Neural cell (in vitro differentiated cells): ENCODE data around the gene TIAM1.

Source experiments
- EP300 ChIP-seq: fragments of 450-650 bp; conservative IDR thresholded peaks from 2 replicates; pipeline ENCODE4 v1.6.1; 2014; ENCODE audit warnings: antibody characterized with exemption, mild to moderate bottlenecking, moderate library complexity; ENCODE audit not compliant: poor library complexity, severe bottlenecking
- EZH2 ChIP-seq: fragments of 200-600, 300-800 bp; shearing (Covaris generic), sonication (generic); IDR thresholded peaks from 2 replicates; pipeline ENCODE4 v1.6.1; 2014; ENCODE audit warnings: antibody characterized with exemption, low read length, borderline replicate concordance, mild to moderate bottlenecking; ENCODE audit not compliant: insufficient read depth, poor library complexity, severe bottlenecking
- POLR2AphosphoS5 ChIP-seq: IDR thresholded peaks from 2 replicates; pipeline ENCODE4 v1.6.1; 2012
- TF ChIP-seq, protein P1 (sequence below): fragments of 450-650 bp; IDR thresholded peaks from 2 replicates; pipeline ENCODE4 v1.5.1; 2014; ENCODE audit warnings: antibody characterized with exemption, mild to moderate bottlenecking, moderate library complexity; ENCODE audit not compliant: poor library complexity, severe bottlenecking
- TF ChIP-seq, protein P2 (sequence below): IDR thresholded peaks from 2 replicates; pipeline ENCODE4 v1.6.1; 2012; ENCODE audit warnings: borderline replicate concordance

DNA sequence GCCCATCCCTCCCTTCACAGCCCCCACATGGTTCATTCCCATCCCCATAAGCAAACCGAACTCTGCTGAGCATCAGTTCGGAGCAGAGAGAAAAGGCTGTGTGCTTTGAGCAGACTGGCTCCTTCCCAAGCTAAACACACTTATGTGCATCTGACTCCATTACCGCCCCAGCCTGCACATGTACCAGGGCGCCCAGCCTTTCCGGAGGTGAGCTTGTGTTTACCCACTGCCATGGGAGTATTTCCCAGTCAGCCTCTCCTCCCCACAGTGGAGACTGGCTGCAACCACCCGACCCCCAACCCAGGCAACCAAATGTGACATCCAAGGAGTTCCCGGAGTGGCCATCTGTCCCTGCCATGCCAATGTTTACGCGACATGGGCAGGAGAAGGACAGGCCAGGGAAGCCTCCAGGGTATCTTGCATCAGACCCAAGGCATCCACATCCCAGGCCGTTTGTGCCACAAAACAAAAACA is 9.4 kb downstream of the TIAM1 start:
- TF ChIP-seq, protein P1, sequence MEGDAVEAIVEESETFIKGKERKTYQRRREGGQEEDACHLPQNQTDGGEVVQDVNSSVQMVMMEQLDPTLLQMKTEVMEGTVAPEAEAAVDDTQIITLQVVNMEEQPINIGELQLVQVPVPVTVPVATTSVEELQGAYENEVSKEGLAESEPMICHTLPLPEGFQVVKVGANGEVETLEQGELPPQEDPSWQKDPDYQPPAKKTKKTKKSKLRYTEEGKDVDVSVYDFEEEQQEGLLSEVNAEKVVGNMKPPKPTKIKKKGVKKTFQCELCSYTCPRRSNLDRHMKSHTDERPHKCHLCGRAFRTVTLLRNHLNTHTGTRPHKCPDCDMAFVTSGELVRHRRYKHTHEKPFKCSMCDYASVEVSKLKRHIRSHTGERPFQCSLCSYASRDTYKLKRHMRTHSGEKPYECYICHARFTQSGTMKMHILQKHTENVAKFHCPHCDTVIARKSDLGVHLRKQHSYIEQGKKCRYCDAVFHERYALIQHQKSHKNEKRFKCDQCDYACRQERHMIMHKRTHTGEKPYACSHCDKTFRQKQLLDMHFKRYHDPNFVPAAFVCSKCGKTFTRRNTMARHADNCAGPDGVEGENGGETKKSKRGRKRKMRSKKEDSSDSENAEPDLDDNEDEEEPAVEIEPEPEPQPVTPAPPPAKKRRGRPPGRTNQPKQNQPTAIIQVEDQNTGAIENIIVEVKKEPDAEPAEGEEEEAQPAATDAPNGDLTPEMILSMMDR: no peak
- no peak for TF ChIP-seq EZH2
- no peak for TF ChIP-seq EP300
- TF ChIP-seq, protein P2, sequence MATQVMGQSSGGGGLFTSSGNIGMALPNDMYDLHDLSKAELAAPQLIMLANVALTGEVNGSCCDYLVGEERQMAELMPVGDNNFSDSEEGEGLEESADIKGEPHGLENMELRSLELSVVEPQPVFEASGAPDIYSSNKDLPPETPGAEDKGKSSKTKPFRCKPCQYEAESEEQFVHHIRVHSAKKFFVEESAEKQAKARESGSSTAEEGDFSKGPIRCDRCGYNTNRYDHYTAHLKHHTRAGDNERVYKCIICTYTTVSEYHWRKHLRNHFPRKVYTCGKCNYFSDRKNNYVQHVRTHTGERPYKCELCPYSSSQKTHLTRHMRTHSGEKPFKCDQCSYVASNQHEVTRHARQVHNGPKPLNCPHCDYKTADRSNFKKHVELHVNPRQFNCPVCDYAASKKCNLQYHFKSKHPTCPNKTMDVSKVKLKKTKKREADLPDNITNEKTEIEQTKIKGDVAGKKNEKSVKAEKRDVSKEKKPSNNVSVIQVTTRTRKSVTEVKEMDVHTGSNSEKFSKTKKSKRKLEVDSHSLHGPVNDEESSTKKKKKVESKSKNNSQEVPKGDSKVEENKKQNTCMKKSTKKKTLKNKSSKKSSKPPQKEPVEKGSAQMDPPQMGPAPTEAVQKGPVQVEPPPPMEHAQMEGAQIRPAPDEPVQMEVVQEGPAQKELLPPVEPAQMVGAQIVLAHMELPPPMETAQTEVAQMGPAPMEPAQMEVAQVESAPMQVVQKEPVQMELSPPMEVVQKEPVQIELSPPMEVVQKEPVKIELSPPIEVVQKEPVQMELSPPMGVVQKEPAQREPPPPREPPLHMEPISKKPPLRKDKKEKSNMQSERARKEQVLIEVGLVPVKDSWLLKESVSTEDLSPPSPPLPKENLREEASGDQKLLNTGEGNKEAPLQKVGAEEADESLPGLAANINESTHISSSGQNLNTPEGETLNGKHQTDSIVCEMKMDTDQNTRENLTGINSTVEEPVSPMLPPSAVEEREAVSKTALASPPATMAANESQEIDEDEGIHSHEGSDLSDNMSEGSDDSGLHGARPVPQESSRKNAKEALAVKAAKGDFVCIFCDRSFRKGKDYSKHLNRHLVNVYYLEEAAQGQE: no peak
- TF ChIP-seq POLR2AphosphoS5: no peak
